Activated CD4-positive, alpha-beta T cell treated with anti-CD3 and anti-CD28 coated beads, Interleukin-2, amount 10 ng/mL, durations not matched to agents 24 days and 14 days (primary cell): ENCODE measurements around the gene PCED1B. TPM values are rescaled to one million over a fixed set of nuclear protein-coding genes. Genes with fewer than 3 reads are reported as not detected.

Experiments
- DNase-seq: peaks from one replicate; pipeline ENCODE4 v3.0.0; 2022
- H3K27ac Mint-ChIP-seq: one replicate; pipeline ENCODE4 v1.8.0; 2022; ENCODE audit warnings: mild to moderate bottlenecking, mixed read lengths
- H3K27me3 Mint-ChIP-seq: one replicate; pipeline ENCODE4 v1.8.0; 2022; ENCODE audit warnings: mixed read lengths
- H3K36me3 Mint-ChIP-seq: one replicate; pipeline ENCODE4 v1.8.0; 2022; ENCODE audit warnings: low read depth, mild to moderate bottlenecking, mixed read lengths
- H3K4me1 Mint-ChIP-seq: one replicate; pipeline ENCODE4 v1.8.0; 2021; ENCODE audit warnings: mixed read lengths
- H3K4me3 Mint-ChIP-seq: one replicate; pipeline ENCODE4 v1.8.0; 2022; ENCODE audit warnings: mild to moderate bottlenecking, moderate library complexity, mixed read lengths
- H3K9me3 Mint-ChIP-seq: one replicate; pipeline ENCODE4 v1.8.0; 2021; ENCODE audit warnings: mixed read lengths
- intact Hi-C: fragments of 100-400 bp; cut with micrococcal nuclease; formaldehyde crosslinking; loops from one replicate; pipeline ENCODE4 v1.15.1; 2023
- total RNA-seq: library from RNA; stranded (reverse); gene quantifications from 2 replicates; pipeline ENCODE4 v1.2.3, GENCODE V29; 2022

The PCED1B gene
- total RNA-seq, 1 donor from 2014 or later = 55.2 TPM

GRCh38 chr12:47126246-47126645 is 46.8 kb downstream of the PCED1B start:
- Mint-ChIP-seq H3K4me3 (no peak overlapping the region), H3K27me3 (no peaks in the 10 kb centered on the region), H3K27ac (no peak overlapping the region), H3K4me1 (peaks cover 2% of the 10 kb centered on the region), H3K36me3 (peaks cover 30% of the 10 kb centered on the region), H3K9me3 (no peaks in the 10 kb centered on the region)
- intact Hi-C loops = no loop called here
- DNase-seq = no peak

GRCh38 chr12:47131011-47131410 is 51.6 kb downstream of the PCED1B start:
- DNase-seq = no peak
- intact Hi-C loops = no loop called here
- Mint-ChIP-seq H3K27me3 (no peaks in the 10 kb centered on the region), H3K27ac (no peak overlapping the region), H3K4me1 (peaks cover 7% of the 10 kb centered on the region), H3K36me3 (peaks cover 35% of the 10 kb centered on the region), H3K9me3 (no peaks in the 10 kb centered on the region), H3K4me3 (no peak overlapping the region)

- intact Hi-C loops = no loop called here
- Mint-ChIP-seq H3K9me3 (peaks cover 2% of the 10 kb centered on the region), H3K4me3 (no peak overlapping the region), H3K27ac (no peak overlapping the region), H3K27me3 (no peaks in the 10 kb centered on the region), H3K4me1 (peaks cover 7% of the 10 kb centered on the region), H3K36me3 (peaks cover 36% of the 10 kb centered on the region)
- no peak for DNase-seq
Measured at GRCh38 chr12:47134005-47134404, 54.6 kb downstream of the PCED1B start.

- intact Hi-C loops = no loop called here
- Mint-ChIP-seq H3K27ac (no peak overlapping the region), H3K4me1 (peaks cover 7% of the 10 kb centered on the region), H3K36me3 (peaks cover 46% of the 10 kb centered on the region), H3K27me3 (no peaks in the 10 kb centered on the region), H3K4me3 (no peak overlapping the region), H3K9me3 (peaks cover 9% of the 10 kb centered on the region)
- DNase-seq = no peak
Measured at GRCh38 chr12:47135578-47135977, 56.2 kb downstream of the PCED1B start.

GRCh38 chr12:47139000-47139681 is 59.7 kb downstream of the PCED1B start:
- peaks cover 3% of the 10 kb centered on the region for H3K4me1 Mint-ChIP-seq

GRCh38 chr12:47141459-47141858 is 62.0 kb downstream of the PCED1B start:
- intact Hi-C loops = no loop called here

More at GRCh38 chr12:47139000-47139681, 59.7 kb downstream of the PCED1B start:
- H3K36me3 Mint-ChIP-seq = peaks cover 58% of the 10 kb centered on the region
- H3K27ac Mint-ChIP-seq = no peak overlapping the region
- H3K27me3 Mint-ChIP-seq = no peaks in the 10 kb centered on the region
- H3K4me3 Mint-ChIP-seq = no peak overlapping the region
- peaks cover 13% of the 10 kb centered on the region for H3K9me3 Mint-ChIP-seq
- no peak for DNase-seq
- intact Hi-C loops = no loop called here

GRCh38 chr12:47144769-47145168 is 65.3 kb downstream of the PCED1B start:
- DNase-seq = no peak
- Mint-ChIP-seq H3K27ac (peak overlapping the region; percentile 47), H3K36me3 (peaks cover 44% of the 10 kb centered on the region), H3K27me3 (no peaks in the 10 kb centered on the region), H3K4me3 (no peak overlapping the region), H3K4me1 (peaks cover 17% of the 10 kb centered on the region), H3K9me3 (peaks cover 11% of the 10 kb centered on the region)
- intact Hi-C loops = no loop called here

More at GRCh38 chr12:47141459-47141858, 62.0 kb downstream of the PCED1B start:
- H3K27ac Mint-ChIP-seq = no peak overlapping the region
- peaks cover 17% of the 10 kb centered on the region for H3K4me1 Mint-ChIP-seq
- H3K4me3 Mint-ChIP-seq = no peak overlapping the region
- H3K27me3 Mint-ChIP-seq = no peaks in the 10 kb centered on the region
- peaks cover 51% of the 10 kb centered on the region for H3K36me3 Mint-ChIP-seq
- DNase-seq = no peak
- H3K9me3 Mint-ChIP-seq = peaks cover 15% of the 10 kb centered on the region

GRCh38 chr12:47145188-47145587 is 65.8 kb downstream of the PCED1B start:
- Mint-ChIP-seq H3K4me3 (no peak overlapping the region), H3K27me3 (no peaks in the 10 kb centered on the region), H3K4me1 (peaks cover 17% of the 10 kb centered on the region), H3K36me3 (peaks cover 44% of the 10 kb centered on the region), H3K9me3 (peaks cover 11% of the 10 kb centered on the region), H3K27ac (peak overlapping the region; percentile 47)
- no peak for DNase-seq
- intact Hi-C loops = no loop called here

GRCh38 chr12:47147739-47148138 is 68.3 kb downstream of the PCED1B start:
- Mint-ChIP-seq H3K4me1 (peaks cover 17% of the 10 kb centered on the region), H3K27ac (no peak overlapping the region), H3K9me3 (peaks cover 11% of the 10 kb centered on the region), H3K36me3 (peaks cover 37% of the 10 kb centered on the region), H3K27me3 (no peaks in the 10 kb centered on the region), H3K4me3 (no peak overlapping the region)
- no peak for DNase-seq
- intact Hi-C loops = no loop called here

- no peak overlapping the region for H3K4me3 Mint-ChIP-seq
- intact Hi-C loops = no loop called here
- H3K27me3 Mint-ChIP-seq = no peaks in the 10 kb centered on the region
- H3K27ac Mint-ChIP-seq = no peak overlapping the region
- peaks cover 31% of the 10 kb centered on the region for H3K36me3 Mint-ChIP-seq
- H3K4me1 Mint-ChIP-seq = peaks cover 17% of the 10 kb centered on the region
- no peak for DNase-seq
- peaks cover 11% of the 10 kb centered on the region for H3K9me3 Mint-ChIP-seq
Measured at GRCh38 chr12:47149146-47149545, 69.7 kb downstream of the PCED1B start.

- H3K27me3 Mint-ChIP-seq = no peaks in the 10 kb centered on the region
- H3K4me3 Mint-ChIP-seq = no peak overlapping the region
Measured at GRCh38 chr12:47152095-47152494, 72.7 kb downstream of the PCED1B start.

GRCh38 chr12:47155457-47156166 is 76.2 kb downstream of the PCED1B start:
- intact Hi-C loops = no loop called here
- H3K9me3 Mint-ChIP-seq = peaks cover 24% of the 10 kb centered on the region
- no peak for DNase-seq
- H3K4me3 Mint-ChIP-seq = no peak overlapping the region
- peaks cover 30% of the 10 kb centered on the region for H3K36me3 Mint-ChIP-seq
- H3K27ac Mint-ChIP-seq = no peak overlapping the region
- H3K4me1 Mint-ChIP-seq = peaks cover 12% of the 10 kb centered on the region
- H3K27me3 Mint-ChIP-seq = no peaks in the 10 kb centered on the region

More at GRCh38 chr12:47152095-47152494, 72.7 kb downstream of the PCED1B start:
- Mint-ChIP-seq H3K27ac (no peak overlapping the region), H3K4me1 (peaks cover 8% of the 10 kb centered on the region), H3K36me3 (peaks cover 24% of the 10 kb centered on the region), H3K9me3 (peaks cover 8% of the 10 kb centered on the region)
- intact Hi-C loops = no loop called here
- DNase-seq = no peak

GRCh38 chr12:47156167-47156736 is 76.8 kb downstream of the PCED1B start:
- Mint-ChIP-seq H3K4me3 (no peak overlapping the region), H3K4me1 (peaks cover 12% of the 10 kb centered on the region), H3K27me3 (no peaks in the 10 kb centered on the region), H3K9me3 (peaks cover 28% of the 10 kb centered on the region), H3K27ac (no peak overlapping the region), H3K36me3 (peaks cover 34% of the 10 kb centered on the region)
- intact Hi-C loops = no loop called here
- DNase-seq = no peak

GRCh38 chr12:47158792-47159191 is 79.4 kb downstream of the PCED1B start:
- Mint-ChIP-seq H3K4me3 (no peak overlapping the region), H3K27me3 (no peaks in the 10 kb centered on the region), H3K4me1 (peaks cover 12% of the 10 kb centered on the region), H3K36me3 (peaks cover 51% of the 10 kb centered on the region), H3K27ac (no peak overlapping the region), H3K9me3 (peaks cover 31% of the 10 kb centered on the region)
- DNase-seq = no peak
- intact Hi-C loops = no loop called here
